HG02943 (cell line): Measurements from ENCODE around the gene FYN.

ENCODE experiments used
- ATAC-seq: cut with Tn5 transposase; IDR thresholded peaks from one replicate; pipeline ENCODE4 v1.9.1; 2021; ENCODE audit warnings: mild to moderate bottlenecking, low read depth, moderate library complexity; ENCODE audit not compliant: unreplicated experiment

FYN gene

DNA sequence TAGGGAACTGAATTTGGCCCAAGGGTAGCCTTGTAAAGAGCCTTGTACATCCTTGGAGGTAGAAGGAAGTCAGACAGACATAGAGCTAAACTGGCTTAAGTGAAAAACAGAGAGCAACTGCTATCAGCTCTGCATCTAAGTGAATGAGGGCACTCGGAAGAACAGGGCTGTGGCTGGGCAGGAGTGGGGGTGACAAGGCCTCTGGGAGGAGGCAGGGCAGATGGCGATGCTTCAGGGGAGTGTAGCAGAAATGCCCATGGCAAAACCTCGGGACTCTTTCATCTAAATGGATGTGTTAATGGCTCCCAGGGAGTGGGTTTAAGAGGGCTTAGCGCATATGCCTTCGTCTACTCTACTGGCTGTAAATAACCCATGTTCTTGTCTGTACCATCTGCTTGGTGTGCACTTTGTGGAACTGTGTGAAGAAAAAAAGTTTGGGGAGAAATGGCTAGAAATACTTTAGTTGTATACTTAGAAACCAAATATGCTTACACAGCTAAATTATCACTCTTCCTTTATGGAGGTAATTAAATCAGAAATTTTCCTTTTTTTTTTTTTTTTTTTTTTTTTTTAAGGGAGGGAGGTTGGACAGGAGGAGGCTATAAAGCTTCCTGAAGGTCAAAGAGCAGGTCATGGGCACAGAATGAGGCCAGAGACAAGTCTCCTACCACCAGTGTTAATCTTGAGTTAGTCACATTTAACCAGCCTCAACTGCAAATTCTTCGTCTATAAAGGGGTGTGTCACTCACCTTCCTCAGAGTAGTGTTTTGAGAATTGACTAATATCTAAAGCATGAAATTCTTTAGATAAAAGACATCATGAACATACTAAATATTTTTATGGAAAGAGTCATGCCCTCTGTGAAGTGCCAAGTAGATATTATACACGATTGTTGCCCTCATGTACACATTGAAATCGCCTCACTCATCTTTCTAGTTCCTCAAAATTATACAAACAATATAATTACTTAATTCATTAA lies 60.9 kb downstream of the FYN start:
- ATAC-seq: no peak

DNA sequence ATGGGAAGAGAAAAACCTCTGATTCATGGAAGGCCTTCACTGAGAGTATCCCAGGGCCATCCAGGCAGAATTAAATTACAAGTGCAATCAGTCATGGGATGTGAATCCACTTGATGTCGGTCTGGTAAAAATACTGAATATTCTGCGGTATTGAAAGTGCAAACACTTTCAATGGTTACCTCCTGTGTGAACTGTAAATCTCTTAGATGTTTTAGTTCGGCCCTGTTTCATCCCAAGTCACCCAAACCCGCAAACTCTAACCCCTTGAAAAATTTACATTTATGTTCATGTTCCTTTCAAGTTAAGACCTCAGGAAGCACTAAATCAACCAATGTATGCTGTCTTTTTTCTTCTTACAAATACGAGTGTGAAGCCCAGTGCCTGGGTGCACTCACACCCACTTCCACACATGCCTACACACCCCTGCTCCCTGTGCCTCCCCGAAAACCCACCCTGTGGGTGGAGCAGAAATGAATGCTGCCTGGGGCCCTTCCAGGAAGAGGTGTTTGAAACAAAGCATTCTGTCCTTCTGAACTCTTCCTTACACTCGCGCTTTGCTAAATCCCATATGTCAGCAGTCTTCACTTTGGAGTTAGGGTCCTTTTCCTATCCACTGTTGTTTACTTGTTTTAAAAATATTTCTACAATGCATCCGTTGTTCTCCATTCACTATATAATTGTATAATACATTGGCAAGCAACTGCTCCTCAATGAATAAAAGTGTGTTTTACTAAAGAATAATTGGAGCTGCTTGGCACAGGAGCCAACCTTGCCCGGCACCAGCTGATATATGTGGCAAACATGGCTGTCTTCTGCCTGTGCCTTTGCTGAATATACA lies 62.7 kb downstream of the FYN start:
- no peak for ATAC-seq

DNA sequence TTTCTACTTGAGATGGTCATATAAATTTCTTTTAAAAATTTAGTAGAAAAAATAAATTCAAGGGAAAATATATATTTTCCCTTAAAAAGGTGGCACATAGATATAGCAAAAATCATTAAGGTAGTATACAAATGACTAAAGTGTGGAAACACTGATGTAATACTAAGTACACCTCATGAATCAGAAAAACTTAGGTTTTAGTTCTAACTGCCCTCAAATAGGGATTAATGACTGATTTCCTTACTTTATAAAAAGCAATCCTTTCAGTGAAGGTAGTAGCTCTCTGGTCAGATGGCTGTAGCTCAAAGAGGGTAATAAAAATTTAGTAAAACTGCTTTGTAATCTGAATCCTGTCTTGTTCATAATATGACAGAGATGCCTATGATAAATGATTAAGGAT lies 63.5 kb downstream of the FYN start:
- ATAC-seq: no peak

DNA sequence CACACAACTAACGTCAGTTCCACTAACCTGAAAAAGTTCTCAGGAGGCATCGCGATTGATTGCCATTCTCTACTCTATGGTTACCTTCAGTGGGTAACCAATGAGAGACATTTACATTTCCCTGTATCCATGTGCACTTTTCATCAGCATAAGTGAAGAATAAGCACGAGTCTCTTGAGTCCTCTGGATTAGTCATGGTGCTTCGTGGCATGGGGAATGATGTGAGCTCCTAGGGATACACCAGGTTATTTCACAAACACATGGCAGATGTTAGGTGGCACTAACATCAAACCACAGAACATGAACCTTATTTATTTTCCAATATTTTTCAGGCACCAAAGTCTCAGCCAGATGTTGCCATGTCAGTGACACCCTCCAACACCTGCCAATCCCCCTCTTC lies 64.0 kb downstream of the FYN start:
- no peak for ATAC-seq

DNA sequence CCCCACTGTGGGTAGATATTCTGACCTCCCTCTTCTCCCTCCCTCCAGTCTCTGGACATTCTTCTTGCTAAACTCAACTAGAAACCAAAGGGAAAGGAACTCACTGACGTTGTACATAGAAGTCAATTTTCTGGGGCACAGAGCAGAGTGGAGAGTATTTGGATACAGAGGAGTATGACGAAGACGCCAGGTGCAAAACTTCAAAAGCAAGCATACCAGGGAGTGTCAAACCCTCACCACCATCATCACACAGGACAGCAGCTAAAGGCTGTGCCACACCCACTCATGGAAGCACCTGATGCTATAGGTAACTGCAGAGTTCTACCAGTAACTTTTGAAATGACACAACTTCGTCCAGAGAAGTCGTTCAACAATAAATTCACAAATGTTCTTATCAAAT lies 64.8 kb downstream of the FYN start:
- ATAC-seq: no peak

DNA sequence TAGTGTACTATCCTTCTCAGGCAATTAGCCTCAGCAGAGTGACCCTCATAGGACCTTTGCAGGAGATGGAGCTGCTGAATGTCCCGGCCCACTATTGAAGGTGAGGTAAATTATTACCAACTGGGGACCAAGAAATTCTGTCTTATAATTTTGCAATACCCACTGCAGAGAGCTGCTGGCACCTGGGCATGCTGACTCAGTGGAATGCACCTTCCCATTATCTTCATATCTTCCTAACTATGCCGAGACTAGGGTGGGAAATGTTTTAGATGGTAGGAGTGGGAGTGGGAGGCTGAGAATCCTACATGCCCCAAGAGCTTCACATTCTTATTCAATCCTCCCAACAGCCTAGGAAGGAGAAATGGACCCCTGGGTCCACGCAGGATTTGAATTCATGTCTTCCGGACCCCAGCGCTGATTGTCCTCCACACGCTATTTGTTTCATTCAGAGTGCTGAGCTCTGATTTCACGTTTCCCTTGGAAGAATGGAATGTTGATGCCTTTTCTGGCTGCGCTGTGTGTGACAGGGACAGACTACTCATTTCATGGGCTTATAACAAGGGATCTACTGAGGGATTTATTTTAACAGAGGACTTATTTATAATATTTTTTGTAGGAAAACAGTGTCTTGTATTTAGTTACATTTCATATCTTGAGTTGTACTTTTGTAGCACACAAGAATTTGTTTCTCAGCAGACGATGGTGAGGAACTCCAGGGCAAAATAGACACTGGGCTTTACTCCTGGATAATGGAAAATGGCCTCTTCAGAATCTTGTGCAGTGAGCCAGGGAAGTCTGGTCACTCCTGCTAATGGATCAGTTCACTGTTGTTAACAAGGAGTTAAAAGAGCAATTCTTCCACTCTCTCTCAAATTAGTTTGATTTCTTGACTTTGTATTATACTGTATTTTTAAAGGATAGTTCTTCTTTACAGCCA lies 66.4 kb downstream of the FYN start:
- ATAC-seq: no peak

DNA sequence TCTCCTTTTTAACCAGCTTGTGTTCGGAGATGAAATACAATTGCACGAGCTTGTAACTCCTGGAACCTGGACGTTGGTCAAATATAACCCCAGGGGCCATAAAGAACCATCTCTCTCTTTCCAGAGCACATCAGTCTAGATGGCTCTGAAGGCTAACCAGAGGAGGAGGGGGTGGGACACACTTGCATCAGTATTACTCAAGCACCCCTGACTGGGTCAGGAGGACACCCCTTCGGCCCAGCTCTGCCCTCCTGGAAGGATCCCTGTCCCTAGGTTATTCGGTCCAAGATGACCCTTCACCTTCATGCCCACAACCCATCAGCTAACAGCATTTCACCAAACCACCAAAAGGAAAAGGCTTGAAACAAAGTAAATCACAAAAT lies 67.1 kb downstream of the FYN start:
- ATAC-seq: no peak

DNA sequence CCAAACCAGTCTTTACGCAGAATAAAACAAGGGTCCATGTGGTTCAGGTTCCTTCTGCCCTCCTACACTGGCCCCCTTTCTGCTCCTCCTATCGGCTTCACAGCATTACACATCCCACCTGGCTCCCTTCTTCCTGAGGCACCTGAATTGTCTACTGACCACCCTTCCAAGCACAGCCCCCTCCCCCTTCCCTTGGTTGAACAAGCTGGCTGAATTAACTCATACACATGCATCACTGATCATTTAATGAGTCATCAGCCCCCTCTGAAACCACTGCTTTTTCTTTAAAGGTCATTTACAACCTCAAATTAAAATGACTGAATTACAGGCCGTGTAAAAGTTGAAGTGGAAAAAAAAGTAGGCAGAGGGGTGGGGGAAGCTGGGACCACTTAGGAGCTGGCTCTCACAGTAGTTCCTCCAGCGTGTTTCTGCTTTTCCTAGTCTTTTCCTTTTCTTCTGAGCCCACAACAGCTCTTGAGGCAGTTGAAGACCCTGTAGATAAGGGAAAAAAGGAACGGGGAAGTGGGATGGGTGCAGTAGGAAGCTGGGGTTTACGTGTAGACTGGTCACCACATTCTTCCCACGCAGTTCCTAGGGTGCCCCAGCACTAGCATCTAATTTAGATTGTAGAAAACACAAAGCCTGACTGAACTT lies 67.6 kb downstream of the FYN start:
- ATAC-seq: peak; percentile 45

DNA sequence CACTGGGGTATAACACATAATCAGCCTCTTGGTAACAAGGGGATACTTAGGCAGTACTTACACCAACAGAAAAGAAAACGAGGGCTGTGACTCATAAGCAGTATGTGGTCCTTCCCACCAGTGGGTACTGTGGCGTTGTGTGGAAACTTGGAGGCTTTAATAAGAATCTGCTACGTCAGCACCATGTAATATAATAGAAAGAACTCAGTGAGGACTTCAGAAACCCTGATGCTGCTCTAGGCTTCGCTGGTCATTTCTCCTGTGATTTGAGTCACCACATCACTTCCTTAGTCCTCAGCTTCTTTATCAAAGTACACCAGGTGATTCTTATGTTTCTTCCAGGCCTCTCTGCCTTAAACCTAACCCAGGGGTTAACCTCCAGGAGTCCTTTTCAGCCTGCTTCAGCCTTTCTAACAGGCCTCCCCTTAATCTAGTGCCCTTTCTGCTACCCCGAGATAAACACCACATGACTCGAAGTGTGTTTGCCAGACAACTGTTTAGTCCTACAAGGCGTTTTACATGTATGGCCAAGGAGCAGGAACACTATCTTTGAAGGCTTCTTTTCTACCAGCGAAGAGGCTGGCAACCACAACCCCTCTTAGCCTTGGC lies 68.5 kb downstream of the FYN start:
- ATAC-seq: peak; percentile 41

DNA sequence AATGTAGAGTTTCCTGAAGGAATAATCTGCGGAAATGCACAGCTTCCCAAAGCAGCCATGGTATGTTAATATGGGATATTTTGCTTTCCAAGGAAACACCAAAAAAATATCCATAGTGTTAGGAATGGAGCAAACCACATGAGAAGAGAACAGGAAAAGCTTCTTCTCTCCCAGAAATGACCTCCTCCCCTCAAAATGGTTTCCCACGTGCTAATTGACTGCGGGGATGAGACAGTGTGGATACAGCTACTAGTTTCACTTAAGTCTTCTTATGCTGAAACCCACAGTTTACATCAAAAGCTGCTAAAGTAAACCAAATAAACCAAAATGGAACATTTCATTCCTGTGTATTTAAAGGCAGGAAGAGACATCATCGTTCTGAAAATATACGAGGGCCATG lies 69.4 kb downstream of the FYN start:
- ATAC-seq: no peak

DNA sequence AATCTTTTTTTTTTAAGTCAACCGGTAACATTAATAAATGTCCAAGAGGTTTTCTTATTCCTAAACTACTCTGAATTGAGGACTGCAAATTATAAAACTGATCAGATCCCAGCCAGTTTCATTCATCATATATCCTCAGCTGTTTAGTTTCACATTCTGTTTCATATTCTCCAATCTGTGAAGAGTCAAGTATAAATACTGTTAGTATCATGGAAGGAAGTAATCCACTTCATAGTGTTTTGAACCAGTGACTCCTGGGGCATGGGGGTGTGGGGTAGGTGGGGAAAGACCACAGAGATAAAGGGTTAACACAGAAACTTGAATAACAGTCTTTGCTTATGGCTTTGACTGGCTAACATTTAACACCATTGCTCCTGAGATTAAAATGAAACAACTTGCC lies 69.9 kb downstream of the FYN start:
- ATAC-seq: no peak

DNA sequence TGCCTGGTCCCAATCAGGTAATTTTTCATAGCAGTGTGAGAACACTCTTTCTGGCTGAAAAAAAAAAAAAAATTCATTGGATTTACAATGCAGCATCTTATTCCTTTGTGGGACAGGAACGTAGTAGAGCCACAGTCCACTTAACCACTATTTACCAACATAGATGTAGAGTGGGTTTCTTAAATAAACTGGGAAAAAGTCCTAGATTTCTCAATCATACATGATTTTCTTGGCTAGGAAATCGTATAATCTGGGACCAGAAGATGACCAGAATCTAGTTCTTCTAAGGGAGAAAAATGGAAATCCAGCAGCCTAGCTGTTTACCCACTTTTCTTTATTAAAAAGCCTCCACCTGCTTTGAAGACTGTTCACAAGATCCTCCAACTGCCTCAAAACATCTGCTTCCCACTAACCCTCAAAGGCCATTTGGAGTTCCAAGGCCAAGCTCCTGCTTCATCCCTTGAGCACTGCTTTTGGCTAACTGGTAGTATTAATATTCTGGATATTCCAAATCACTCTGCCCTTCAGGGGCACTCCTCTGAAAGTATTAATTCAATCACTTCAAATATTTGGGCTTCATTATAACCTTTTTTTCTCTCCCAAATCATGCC lies 70.4 kb downstream of the FYN start:
- ATAC-seq: no peak

DNA sequence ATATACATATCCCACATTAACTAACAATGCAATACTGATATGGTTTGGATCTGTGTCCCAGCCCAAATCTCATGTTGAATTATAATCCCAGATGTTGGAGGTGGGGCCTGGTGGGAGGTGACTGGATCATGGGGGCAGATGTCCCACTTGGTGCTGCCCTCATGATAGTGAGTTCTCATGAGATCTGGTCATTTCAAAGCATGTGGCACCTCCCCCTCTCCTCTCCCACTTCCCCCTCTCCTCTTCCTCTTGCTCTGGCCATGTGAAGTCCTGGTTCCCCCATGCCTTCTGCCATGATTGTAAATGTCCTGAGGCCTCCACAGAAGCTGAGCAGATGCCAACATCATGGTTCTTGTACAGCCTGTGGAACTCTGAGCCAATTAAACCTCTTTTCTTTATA lies 71.2 kb downstream of the FYN start:
- ATAC-seq: no peak

DNA sequence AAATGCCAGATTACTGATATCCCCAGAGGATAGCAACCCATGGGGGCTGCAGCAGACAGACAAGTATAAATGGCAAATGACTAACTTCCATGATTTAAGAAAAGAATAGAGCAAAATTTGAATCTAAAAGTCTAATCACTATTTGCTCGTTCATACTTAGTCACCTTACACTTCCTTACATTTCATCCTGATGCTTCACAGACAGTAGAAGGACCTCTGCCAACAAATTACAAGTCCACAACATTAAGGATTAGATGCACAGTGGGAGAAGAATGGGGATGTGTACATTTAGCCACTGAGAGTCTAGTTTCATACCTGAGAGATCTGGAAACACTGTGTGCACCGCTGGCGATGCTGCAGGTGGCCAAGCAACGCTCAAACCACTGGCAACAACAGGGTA lies 72.4 kb downstream of the FYN start:
- ATAC-seq: no peak

DNA sequence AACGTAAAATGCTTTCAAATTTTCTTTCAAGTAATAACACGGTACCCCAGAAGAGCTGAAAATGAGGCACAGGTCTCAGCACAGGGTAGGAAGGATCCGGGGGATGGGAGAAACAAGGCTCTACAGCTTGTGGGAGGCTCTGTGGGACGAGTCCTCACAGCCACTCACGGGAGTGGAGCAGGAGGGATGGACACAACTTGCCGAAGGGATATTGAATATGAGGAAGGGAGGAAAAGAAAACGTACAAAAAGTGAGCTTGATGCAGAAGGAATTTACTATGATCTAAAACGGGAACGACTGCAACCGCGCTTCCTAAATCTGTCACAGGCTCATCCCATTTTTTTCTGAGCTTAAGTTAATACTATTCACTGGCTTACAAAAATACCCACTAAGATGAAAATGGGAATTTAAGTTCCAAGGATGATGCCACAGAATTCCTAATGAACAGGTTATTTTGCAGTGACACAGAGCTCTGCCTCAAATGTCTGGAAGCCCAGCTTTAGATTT lies 72.9 kb downstream of the FYN start:
- no peak for ATAC-seq

DNA sequence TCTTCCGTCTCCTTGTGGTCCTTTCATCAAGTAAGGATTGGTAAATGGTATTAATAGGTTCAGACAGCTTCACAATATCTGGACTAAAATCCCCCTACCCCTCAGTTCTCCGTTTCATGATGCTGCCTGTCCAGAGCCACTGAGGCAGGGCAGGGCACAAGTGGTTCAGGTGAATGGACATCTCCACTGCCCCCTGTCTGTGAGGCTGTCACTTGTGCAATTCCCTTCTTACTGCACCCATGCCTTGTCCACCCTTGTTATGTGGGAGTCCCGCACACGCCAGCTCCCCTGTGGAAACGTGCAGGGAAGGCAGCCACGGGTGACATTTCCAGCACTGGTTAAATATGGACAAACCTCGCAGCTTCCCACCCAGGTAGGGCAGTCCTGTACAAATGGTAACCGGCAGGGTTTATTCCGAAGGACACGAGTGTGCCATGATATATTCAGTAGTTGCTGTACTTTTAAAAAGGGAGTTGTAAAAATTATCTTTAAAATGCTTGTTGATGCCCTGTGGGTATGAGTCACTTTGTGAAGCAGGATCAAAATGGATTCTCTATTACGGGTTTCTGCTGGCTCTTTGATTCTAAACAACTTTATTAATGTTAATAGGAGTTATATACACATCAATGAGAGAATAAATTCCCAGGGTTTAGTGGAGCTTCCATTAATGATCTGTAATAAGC lies 73.5 kb downstream of the FYN start:
- no peak for ATAC-seq

DNA sequence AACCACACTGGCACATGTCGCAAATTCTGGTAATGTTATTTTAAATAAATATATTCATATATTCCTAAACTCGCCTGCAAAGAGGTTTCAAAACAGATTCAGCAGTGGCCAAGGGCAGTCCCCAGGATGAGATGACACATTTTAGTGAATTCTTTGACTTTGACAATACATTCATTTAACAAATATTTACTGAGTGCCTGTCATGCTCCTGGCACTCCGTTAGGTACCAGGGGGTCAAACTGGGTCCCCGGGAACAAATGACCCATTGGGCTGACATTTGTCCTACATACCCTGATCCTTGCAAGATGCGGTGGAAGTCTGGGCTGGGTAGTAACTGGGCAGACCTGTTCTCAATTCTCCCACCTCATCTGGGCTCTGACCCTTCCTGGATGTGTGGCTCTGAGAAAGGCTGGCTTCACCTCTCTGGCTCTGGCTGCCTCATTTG lies 74.9 kb downstream of the FYN start:
- ATAC-seq: no peak

DNA sequence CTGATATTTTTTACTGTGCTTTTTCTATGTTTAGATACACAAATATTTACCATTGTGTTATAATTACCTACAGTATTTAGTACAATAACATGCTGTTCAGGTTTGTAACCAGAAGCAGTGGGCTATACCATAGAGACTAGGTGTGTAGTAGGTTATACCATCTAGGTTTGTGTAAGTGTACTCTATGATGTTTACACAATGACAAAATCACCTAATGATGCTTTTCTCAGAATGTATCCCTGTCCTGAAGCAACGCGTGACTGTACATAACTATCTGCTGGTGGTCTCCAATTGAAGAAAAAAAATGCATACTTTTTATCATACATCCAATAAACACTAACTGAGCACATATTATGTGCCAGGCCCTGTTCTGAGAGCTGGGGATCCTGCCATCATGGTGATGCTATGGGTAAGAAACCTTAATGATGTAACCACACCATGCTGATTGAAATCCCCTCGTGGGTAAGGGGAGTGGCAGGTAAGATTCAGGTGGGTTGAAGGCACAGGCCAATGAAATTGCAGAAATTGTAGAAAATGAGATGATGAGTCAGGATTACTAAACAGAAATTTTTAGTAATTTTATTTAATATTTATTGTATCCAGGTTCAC lies 76.8 kb downstream of the FYN start:
- no peak for ATAC-seq
